Measurements from ENCODE around the gene PLB1. TPM values are rescaled to one million over a fixed set of nuclear protein-coding genes. Genes with fewer than 3 reads are reported as not detected.
A peak's percentile ranks its signal among the peaks of the same experiment; 100 is the strongest.

PLB1 gene
- total RNA-seq, 1 donor from 2014 or later = 1.6 TPM

- H3K27me3 ChIP-seq (ENCODE audit: control insufficient read depth, insufficient read depth, low read length) = no peaks in the 10 kb centered on the region
- no peaks in the 10 kb centered on the region for H3K36me3 ChIP-seq (ENCODE audit: control insufficient read depth, insufficient read depth, low read length)
- TF ChIP-seq CTCF (IDR thresholded peaks at IDR 0.05; ENCODE audit: insufficient read depth, low read length, severe bottlenecking) = no peak
- FAIRE-seq (no peak), DNase-seq (ENCODE audit: low read depth) (no peak)
- no peak overlapping the region for H3K4me3 ChIP-seq (ENCODE audit: low read depth, low read length)
These were observed 96.6 kb downstream of the PLB1 start for GRCh38 chr2:28592481-28592880.

- H3K36me3 ChIP-seq (ENCODE audit: control insufficient read depth, insufficient read depth, low read length) = no peaks in the 10 kb centered on the region
- no peak for DNase-seq (ENCODE audit: low read depth)
- no peaks in the 10 kb centered on the region for H3K27me3 ChIP-seq (ENCODE audit: control insufficient read depth, insufficient read depth, low read length)
- H3K4me3 ChIP-seq (ENCODE audit: low read depth, low read length) = no peak overlapping the region
- FAIRE-seq = no peak
- no peak for TF ChIP-seq CTCF (IDR thresholded peaks at IDR 0.05; ENCODE audit: insufficient read depth, low read length, severe bottlenecking)
These were observed 97.4 kb downstream of the PLB1 start for GRCh38 chr2:28593160-28593755.

- Histone ChIP-seq H3K4me3 (ENCODE audit: low read depth, low read length) (no peak overlapping the region), H3K27me3 (ENCODE audit: control insufficient read depth, insufficient read depth, low read length) (no peaks in the 10 kb centered on the region), H3K36me3 (ENCODE audit: control insufficient read depth, insufficient read depth, low read length) (no peaks in the 10 kb centered on the region)
- no peak for DNase-seq (ENCODE audit: low read depth)
- peak; percentile 23 for FAIRE-seq
- no peak for TF ChIP-seq CTCF (IDR thresholded peaks at IDR 0.05; ENCODE audit: insufficient read depth, low read length, severe bottlenecking)
These were observed 98.1 kb downstream of the PLB1 start for GRCh38 chr2:28594000-28594331.

GRCh38 chr2:28594332-28595108, 98.7 kb downstream of the PLB1 start:
- peak; percentile 89 for FAIRE-seq
- TF ChIP-seq CTCF (IDR thresholded peaks at IDR 0.05; ENCODE audit: insufficient read depth, low read length, severe bottlenecking) = peak; percentile 83
- peak; percentile 93 for DNase-seq (ENCODE audit: low read depth)
- H3K4me3 ChIP-seq (ENCODE audit: low read depth, low read length) = no peak overlapping the region
- H3K27me3 ChIP-seq (ENCODE audit: control insufficient read depth, insufficient read depth, low read length) = no peaks in the 10 kb centered on the region
- no peaks in the 10 kb centered on the region for H3K36me3 ChIP-seq (ENCODE audit: control insufficient read depth, insufficient read depth, low read length)

- Histone ChIP-seq H3K27me3 (ENCODE audit: control insufficient read depth, insufficient read depth, low read length) (no peaks in the 10 kb centered on the region), H3K36me3 (ENCODE audit: control insufficient read depth, insufficient read depth, low read length) (no peaks in the 10 kb centered on the region), H3K4me3 (ENCODE audit: low read depth, low read length) (no peak overlapping the region)
- FAIRE-seq (no peak), DNase-seq (ENCODE audit: low read depth) (no peak)
- TF ChIP-seq CTCF (IDR thresholded peaks at IDR 0.05; ENCODE audit: insufficient read depth, low read length, severe bottlenecking) = no peak
These were observed 99.5 kb downstream of the PLB1 start for GRCh38 chr2:28595323-28595722.
